Measurements from ENCODE around the gene FAM151A. TPM values are rescaled to one million over a fixed set of nuclear protein-coding genes. Genes with fewer than 3 reads are reported as not detected.

FAM151A gene
- total RNA-seq, 1 experiment from 2014 or later, result not detected

- intact Hi-C loops (cut with micrococcal nuclease; ENCODE audit: unreplicated experiment), result no loop called here
- Mint-ChIP-seq H3K4me3 (ENCODE audit: low read depth, unreplicated experiment) (peak overlapping the region; percentile 72), H3K4me1 (ENCODE audit: low read depth, unreplicated experiment) (peaks cover 16% of the 10 kb centered on the region), H3K9me3 (ENCODE audit: low read depth, unreplicated experiment) (no peaks in the 10 kb centered on the region), H3K36me3 (ENCODE audit: insufficient read depth, unreplicated experiment) (peaks cover 9% of the 10 kb centered on the region), H3K27ac (ENCODE audit: unreplicated experiment) (no peak overlapping the region), H3K27me3 (ENCODE audit: unreplicated experiment) (no peaks in the 10 kb centered on the region)
- CTCF ChIA-PET, result interaction anchor here (0.7 to 1.1 kb wide), 4 partner anchors 8 to 573 kb away, joined by 3 to 4 read pairs (median 3); no protein-coding TSS in a partner anchor
- BruUV-seq (replicated peaks), result TSS peak; percentile 69
- peak; percentile 90 for DNase-seq
- TF ChIP-seq CTCF (IDR thresholded peaks at IDR 0.05; ENCODE audit: unreplicated experiment), result no peak
Measured at GRCh38 chr1:54564312-54565112, 58.8 kb downstream of the FAM151A start.

GRCh38 chr1:54559771-54560231 is 63.5 kb downstream of the FAM151A start:
- no peak overlapping the region for H3K27ac Mint-ChIP-seq (ENCODE audit: unreplicated experiment)
- peaks cover 6% of the 10 kb centered on the region for H3K36me3 Mint-ChIP-seq (ENCODE audit: insufficient read depth, unreplicated experiment)
- no peak for DNase-seq
- peaks cover 7% of the 10 kb centered on the region for H3K4me1 Mint-ChIP-seq (ENCODE audit: low read depth, unreplicated experiment)
- no peak overlapping the region for H3K4me3 Mint-ChIP-seq (ENCODE audit: low read depth, unreplicated experiment)
- intact Hi-C loops (cut with micrococcal nuclease; ENCODE audit: unreplicated experiment), result no loop called here
- no TSS peak for BruUV-seq (replicated peaks)
- CTCF ChIA-PET, result no interaction called here
- no peak for TF ChIP-seq CTCF (IDR thresholded peaks at IDR 0.05; ENCODE audit: unreplicated experiment)
- no peaks in the 10 kb centered on the region for H3K9me3 Mint-ChIP-seq (ENCODE audit: low read depth, unreplicated experiment)
- H3K27me3 Mint-ChIP-seq (ENCODE audit: unreplicated experiment), result no peaks in the 10 kb centered on the region

Other genes starting within 250 kb of the FAM151A start
- gene SSBP3, start 217.1 kb downstream of the FAM151A start, total RNA-seq (2022), result 16.6 and 16.7 TPM in 2 replicates
- gene ACOT11, start 75.3 kb downstream of the FAM151A start, total RNA-seq (2022), result 10.4 TPM in 2 replicates
- 0.61 and 0.71 TPM in 2 replicates for gene MROH7, start 18.3 kb upstream of the FAM151A start, total RNA-seq (2022)
- gene TTC4, start 92.3 kb upstream of the FAM151A start, total RNA-seq (2022), result 22.9 and 26.0 TPM in 2 replicates
- gene PARS2, start 141.0 kb upstream of the FAM151A start, total RNA-seq (2022), result 9.0 and 10.0 TPM in 2 replicates
- 17.2 and 17.4 TPM in 2 replicates for gene TTC22, start 177.8 kb upstream of the FAM151A start, total RNA-seq (2022)